ENCODE data around the gene MMP8.
"Not testable (repeated sequence)": the region's sequence is repeated elsewhere in the genome, so short reads cannot be mapped to it uniquely, and the experiment has no call there.

The MMP8 gene

GRCh38 chr11:102724904-102725500 lies at the start of gene MMP8:
Gene MMP8, minus strand, starts transcription at chr11:102724954. Its CDS starts 99 bp downstream, at chr11:102724855.
- DNase-seq: no peak

- no peak for DNase-seq
These were observed 48.6 kb upstream of the MMP8 start for GRCh38 chr11:102773386-102773785.

- no peak for DNase-seq
These were observed 46.6 kb upstream of the MMP8 start for GRCh38 chr11:102771351-102771750.

- no peak for DNase-seq
These were observed 45.4 kb upstream of the MMP8 start for GRCh38 chr11:102770191-102770590.

GRCh38 chr11:102767800-102768199 lies 43.0 kb upstream of the MMP8 start:
- no peak for DNase-seq

GRCh38 chr11:102763440-102763839 lies 38.7 kb upstream of the MMP8 start:
- DNase-seq: no peak

GRCh38 chr11:102762361-102762767 lies 37.6 kb upstream of the MMP8 start:
- no peak for DNase-seq

GRCh38 chr11:102761646-102762238 lies 37.0 kb upstream of the MMP8 start:
- DNase-seq: no peak

GRCh38 chr11:102760344-102761035 lies 35.7 kb upstream of the MMP8 start:
- DNase-seq: no peak

GRCh38 chr11:102757823-102758549 lies 33.2 kb upstream of the MMP8 start:
- no peak for DNase-seq

GRCh38 chr11:102753267-102753666 lies 28.5 kb upstream of the MMP8 start:
- DNase-seq: no peak

- no peak for DNase-seq
These were observed 26.9 kb upstream of the MMP8 start for GRCh38 chr11:102751673-102752072.

GRCh38 chr11:102749101-102749722 lies 24.5 kb upstream of the MMP8 start:
- no peak for DNase-seq

- DNase-seq: not testable (repeated sequence)
These were observed 22.2 kb upstream of the MMP8 start for GRCh38 chr11:102746746-102747578.

GRCh38 chr11:102734650-102735049 lies 9.9 kb upstream of the MMP8 start:
- no peak for DNase-seq

GRCh38 chr11:102733232-102733875 lies 8.6 kb upstream of the MMP8 start:
- DNase-seq: peak; percentile 50

GRCh38 chr11:102730944-102731343 lies 6.2 kb upstream of the MMP8 start:
- DNase-seq: not testable (repeated sequence)

- DNase-seq: no peak
These were observed 5.4 kb upstream of the MMP8 start for GRCh38 chr11:102729849-102730815.

GRCh38 chr11:102727890-102728289 lies 3.1 kb upstream of the MMP8 start:
- no peak for DNase-seq

- no peak for DNase-seq
These were observed 1.9 kb downstream of the MMP8 start for GRCh38 chr11:102722821-102723220.

All from GDM1 (cell line).